NCI-H2029 (cell line): ENCODE results near the gene COL8A1.

Experiments
- DNase-seq: peaks from one replicate; lab custom pipeline; 2025; lab: John Stamatoyannopoulos, UW

The COL8A1 gene

DNA sequence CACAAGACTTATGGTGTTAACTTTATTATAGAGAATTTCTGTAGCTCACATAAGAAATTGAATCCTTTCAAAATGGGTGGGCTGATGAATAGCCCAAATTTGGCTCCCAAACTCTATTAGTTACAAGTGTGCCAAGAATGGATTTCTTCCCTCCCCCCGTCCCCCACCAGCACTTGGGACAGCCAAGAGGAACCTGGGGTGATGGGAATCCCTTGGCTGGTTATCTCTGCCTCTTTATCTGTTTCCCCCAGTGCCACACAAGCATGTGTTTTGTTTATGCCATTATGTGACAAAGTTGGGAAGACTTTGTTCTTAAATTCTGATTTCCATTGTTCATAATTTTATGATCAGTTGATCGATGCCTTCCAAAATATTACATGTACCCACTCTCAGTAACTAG lies 207.6 kb downstream of the COL8A1 start:
- DNase-seq: no peak

DNA sequence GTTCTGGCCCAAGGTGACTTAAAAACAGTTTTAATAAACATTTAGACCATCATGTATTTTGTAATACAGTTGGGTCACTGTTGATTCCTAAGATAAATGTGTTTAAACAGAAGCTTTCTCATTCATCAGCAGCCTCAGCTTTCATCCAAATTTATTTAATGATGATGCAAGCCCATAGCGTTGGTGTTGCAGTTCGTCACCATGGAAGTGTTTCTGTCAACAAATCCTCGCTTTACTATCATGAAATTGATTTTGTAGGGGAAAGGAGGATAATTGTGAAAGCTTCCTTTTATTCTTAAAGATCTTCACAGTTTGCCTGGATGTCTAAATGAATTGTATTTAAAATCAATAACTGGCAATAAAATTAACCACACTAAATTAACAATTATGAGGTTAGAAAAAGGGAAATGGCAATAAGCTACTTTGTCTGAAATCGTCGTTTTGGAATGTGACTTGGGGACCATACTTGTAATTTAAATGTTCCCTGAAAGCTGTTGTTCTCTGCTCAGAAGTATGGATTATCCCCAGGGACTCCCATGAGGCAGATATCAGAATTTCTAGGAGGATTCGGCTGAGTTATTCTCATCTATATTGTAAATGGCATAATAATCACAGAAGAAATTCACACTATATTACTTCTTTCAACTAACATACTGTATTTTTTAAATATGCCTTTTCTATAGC lies 208.2 kb downstream of the COL8A1 start:
- DNase-seq: no peak

DNA sequence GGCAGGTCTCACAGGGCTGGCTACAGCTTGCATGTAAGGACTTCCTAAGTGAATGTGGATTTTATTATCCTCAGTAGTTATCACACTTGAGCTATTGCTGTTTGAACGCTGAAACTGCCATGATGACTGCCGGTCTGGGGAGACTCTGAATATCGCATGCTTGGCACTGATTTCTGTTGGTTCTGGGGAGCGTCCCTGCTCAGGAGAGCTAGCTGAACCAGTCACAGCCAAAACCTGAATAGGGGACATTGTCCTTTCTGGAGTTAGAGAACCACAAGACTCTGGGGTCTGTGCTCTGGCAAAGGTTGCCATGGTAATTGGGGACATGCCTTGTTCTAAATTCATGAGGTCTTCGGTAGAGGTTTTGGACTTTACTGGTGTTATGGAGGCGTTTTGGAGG lies 210.0 kb downstream of the COL8A1 start:
- no peak for DNase-seq
